ENCODE data around the gene SLC16A5. TPM values are rescaled to one million over a fixed set of nuclear protein-coding genes. Genes with fewer than 3 reads are reported as not detected.
A peak's percentile ranks its signal among the peaks of the same experiment; 100 is the strongest.
"Not testable (repeated sequence)": the region's sequence is repeated elsewhere in the genome, so short reads cannot be mapped to it uniquely, and the experiment has no call there.

Gene SLC16A5
- total RNA-seq, 1 donor = 2.8 TPM

DNA sequence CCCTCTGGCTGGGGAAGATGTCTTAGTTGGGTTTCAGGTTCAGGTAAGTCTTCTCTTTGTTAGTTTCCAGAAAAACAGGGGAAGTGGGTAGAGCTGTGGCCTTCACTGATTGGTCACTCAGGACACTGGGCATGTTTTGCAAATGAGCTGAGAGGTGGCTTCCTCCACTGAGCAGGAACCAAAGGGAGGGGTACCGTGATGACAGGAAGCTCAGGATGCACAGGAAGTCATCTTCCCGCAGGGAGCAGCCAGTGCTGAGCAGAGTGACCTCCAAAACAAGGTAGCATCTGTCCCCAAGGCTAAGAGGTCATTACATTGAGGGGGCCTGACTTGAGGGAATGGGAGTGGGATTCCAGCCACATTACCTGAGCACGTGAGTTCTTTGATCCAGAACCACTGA is 38.2 kb downstream of the SLC16A5 start:
- H3K4me3 ChIP-seq (ENCODE audit: low read depth, low read length) = no peak overlapping the region
- TF ChIP-seq, protein P1, sequence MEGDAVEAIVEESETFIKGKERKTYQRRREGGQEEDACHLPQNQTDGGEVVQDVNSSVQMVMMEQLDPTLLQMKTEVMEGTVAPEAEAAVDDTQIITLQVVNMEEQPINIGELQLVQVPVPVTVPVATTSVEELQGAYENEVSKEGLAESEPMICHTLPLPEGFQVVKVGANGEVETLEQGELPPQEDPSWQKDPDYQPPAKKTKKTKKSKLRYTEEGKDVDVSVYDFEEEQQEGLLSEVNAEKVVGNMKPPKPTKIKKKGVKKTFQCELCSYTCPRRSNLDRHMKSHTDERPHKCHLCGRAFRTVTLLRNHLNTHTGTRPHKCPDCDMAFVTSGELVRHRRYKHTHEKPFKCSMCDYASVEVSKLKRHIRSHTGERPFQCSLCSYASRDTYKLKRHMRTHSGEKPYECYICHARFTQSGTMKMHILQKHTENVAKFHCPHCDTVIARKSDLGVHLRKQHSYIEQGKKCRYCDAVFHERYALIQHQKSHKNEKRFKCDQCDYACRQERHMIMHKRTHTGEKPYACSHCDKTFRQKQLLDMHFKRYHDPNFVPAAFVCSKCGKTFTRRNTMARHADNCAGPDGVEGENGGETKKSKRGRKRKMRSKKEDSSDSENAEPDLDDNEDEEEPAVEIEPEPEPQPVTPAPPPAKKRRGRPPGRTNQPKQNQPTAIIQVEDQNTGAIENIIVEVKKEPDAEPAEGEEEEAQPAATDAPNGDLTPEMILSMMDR (IDR thresholded peaks at IDR 0.05; ENCODE audit: insufficient read depth, low read length) = no peak
- DNase-seq (ENCODE audit: low read depth) = no peak

DNA sequence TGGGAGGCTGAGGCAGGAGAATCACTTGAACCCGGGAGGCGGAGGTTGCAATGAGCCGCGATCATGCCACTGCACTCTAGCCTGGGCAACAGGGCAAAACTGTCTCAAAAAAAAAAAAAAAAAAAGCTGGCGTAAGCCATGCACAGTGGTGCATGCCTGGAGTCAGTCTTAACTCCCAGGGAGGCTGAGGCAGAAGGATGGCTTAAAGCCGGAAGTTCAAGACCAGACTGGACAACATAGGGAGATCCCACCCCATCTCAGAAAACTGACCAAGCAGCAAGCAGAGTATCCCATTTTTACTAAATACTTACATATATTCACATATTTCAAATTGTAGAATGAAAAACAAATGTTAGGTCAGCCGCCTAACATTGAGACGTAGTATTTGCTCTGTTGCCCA is 39.2 kb downstream of the SLC16A5 start:
- TF ChIP-seq, protein P1 (IDR thresholded peaks at IDR 0.05; ENCODE audit: insufficient read depth, low read length) = no peak
- DNase-seq (ENCODE audit: low read depth) = no peak
- H3K4me3 ChIP-seq (ENCODE audit: low read depth, low read length) = no peak overlapping the region

DNA sequence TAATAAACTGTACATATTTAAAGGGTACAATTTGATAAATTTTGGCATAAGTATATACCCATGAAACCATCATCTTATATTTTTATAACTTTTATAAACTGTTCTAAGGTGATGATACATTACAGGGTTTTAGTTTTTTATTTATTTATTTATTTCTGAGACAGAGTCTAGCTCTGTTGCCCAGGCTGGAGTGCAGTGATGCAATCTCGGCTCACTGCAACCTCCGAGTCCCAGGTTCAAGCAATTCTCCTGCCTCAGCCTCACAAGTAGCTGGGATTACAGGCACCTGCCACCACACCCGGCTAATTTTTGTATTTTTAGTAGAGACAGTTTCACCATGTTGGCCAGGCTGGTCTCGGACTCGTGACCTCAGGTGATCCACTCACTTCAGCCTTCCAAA is 40.2 kb downstream of the SLC16A5 start:
- not testable (repeated sequence) for H3K4me3 ChIP-seq (ENCODE audit: low read depth, low read length); DNase-seq (ENCODE audit: low read depth)

DNA sequence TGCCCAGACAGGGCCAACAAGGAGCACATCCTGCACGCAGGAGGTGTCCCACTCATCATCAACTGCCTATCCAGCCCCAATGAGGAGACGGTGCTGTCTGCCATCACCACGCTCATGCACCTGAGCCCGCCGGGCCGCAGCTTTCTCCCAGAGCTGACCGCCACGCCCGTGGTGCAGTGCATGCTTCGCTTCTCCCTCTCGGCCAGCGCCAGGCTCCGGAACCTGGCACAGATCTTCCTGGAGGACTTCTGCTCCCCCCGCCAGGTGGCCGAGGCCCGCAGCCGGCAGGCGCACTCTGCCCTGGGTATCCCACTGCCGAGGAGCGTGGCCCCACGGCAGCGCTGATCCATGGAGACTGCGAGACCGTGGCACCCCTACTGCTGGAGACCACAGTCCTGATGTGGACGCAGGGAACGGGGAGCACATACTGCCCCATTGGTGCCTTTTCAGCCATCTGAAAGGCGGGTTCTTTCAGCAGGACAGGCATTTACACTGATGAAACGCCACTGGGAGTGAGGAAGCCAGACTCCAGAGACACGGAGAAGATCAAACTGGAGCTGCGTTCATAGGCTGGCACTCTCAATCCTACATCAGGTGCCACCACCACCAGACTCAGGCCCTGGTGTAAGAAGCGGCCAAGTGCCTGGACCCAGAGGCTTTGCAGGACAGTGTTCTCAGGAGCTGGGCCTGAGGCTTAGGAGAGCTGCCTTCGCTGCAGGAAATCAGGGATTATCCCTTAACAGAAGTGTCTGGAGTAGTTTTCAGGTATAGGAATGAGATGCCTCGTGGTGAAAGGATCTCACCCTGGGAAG is 41.1 kb downstream of the SLC16A5 start:
- DNase-seq (ENCODE audit: low read depth) = no peak
- TF ChIP-seq, protein P1 (IDR thresholded peaks at IDR 0.05; ENCODE audit: insufficient read depth, low read length) = no peak
- no peak overlapping the region for H3K4me3 ChIP-seq (ENCODE audit: low read depth, low read length)

DNA sequence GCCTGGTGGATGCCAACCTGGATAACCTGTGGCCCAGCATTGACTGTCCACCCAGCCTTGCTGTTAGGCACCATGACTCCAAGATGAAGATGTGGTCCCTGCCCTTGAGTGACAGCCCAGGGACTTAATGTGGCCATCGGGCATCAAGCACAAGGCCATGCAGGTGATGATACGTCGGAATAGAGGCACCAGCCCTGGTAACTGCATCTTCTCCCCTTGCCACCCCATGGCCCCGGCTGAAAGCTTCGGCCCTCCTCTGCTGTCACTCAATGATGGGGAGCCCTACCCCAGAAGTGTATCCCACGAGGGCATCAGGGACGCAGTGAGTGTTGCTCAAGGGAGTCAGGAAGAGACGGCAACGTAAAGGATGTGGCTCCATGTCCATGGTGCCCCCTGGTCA is 41.8 kb downstream of the SLC16A5 start:
- no peak overlapping the region for H3K4me3 ChIP-seq (ENCODE audit: low read depth, low read length)
- DNase-seq (ENCODE audit: low read depth) = no peak
- TF ChIP-seq, protein P1 (IDR thresholded peaks at IDR 0.05; ENCODE audit: insufficient read depth, low read length) = no peak

DNA sequence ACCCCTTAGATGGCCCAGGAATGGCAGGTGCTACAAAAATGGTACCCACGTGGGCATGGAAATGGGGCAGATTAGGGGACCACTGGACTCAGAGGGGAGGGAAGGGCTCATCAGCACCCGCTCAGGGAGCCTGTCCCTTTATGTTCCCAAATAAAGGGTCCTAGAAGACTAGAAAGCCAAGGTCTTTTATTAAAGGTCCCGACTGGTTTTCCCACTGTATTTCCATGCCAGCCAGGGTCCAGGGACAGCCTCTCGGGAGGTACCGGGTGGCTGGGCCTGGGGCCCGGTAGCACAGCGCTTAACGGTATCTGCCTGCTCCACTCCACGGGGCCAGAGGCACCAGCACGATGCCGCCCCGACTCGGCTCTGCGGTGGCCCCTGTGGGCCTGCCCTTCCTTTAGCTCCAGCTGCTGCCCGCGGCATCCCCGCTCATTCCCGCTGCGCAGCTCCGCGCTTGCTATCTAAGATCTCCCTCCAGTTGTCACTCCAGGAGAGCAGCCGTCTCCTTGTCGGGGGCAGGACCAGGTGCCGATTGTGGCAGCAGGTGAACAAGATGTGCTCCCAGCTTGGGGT is 42.4 kb downstream of the SLC16A5 start:
- peak overlapping the region; percentile 74 for H3K4me3 ChIP-seq (ENCODE audit: low read depth, low read length)
- TF ChIP-seq, protein P1 (IDR thresholded peaks at IDR 0.05; ENCODE audit: insufficient read depth, low read length) = no peak
- no peak for DNase-seq (ENCODE audit: low read depth)

DNA sequence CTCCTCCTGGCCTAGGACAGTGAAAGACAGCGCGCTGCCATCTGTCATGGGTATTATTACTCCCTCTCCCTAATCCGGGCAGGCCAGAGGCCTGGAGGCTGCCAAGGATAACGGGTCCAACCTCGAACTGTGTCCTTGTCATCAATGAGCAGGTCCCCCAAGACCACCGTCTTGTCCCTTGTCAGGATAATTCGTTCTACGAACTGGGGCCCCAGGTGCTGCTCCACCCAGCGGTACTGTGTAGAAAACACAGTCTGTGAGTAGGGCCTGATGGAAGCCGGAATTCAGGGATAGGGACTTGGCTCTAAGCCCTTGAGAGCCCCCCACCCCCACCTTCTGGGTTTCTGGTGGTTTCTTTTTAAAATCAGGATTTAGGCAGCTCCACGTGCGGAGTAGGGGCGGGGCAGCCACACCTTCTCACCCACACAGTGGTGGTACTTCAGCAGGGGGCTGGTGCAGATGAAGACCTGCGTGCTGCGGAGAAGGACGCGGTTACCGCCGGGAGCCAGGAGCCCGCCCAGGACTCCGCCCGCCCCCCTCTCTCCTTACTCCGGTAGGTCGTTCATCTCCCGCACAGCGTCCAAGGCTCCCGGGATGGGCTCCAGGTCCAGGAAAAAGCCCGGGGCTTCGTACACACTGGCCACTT is 43.0 kb downstream of the SLC16A5 start:
- peak overlapping the region; percentile 74 for H3K4me3 ChIP-seq (ENCODE audit: low read depth, low read length)
- peak; percentile 49 for DNase-seq (ENCODE audit: low read depth)

More for the DNA sequence above, 43.0 kb downstream of the SLC16A5 start:
- TF ChIP-seq, protein P1 (IDR thresholded peaks at IDR 0.05; ENCODE audit: insufficient read depth, low read length) = peak; percentile 60

Measured in fibroblast of the aortic adventitia (primary cell).